ENCODE results near the gene CPNE6. TPM values are rescaled to one million over a fixed set of nuclear protein-coding genes. Genes with fewer than 3 reads are reported as not detected.
A peak's percentile ranks its signal among the peaks of the same experiment; 100 is the strongest.

Gene CPNE6
- total and polyA plus RNA-seq, 2 of the 13 experiments (the other 11 are each of a cell fraction or from before 2014, with no cell fraction given), result not detected

DNA sequence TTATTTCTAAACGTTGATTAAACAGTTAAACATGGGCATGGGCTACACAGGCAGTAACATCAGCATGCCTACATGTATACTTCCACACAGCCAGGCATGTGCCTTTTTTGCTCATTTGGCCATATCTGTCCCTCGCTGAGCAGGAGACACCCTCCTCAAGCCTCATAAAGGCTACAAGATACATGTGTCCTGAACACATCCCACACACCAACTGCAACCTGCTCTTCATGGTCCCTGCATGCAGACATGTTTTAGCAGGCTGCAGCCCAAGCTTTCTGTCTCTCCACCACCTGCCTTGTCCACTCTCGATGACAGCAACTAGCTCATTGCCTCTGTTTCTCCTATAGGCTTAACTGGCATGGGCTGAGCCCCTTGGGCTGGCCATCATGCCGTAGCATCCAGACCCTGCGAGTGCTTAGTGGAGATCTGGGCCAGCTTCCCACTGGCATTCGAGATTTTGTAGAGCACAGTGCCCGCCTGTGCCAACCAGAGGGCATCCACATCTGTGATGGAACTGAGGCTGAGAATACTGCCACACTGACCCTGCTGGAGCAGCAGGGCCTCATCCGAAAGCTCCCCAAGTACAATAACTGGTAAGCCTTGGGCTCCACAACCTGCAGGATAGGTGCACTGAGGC is 25.3 kb downstream of the CPNE6 start (continued):
- no peak for TF ChIP-seq ZSCAN20 (CRISPR knock-in tag; IDR thresholded peaks at IDR 0.05; ENCODE audit: borderline replicate concordance)
- TF ChIP-seq ZNF343 (CRISPR knock-in tag; IDR thresholded peaks at IDR 0.05), result 0 out of 2 replicates have a peak, but pooled peaks have one; percentile 65
- TF ChIP-seq REPIN1 (CRISPR knock-in tag; IDR thresholded peaks at IDR 0.05; ENCODE audit: borderline replicate concordance, low read depth), result peak; percentile 38; the same call in 1 of the 2 replicates
- no peak for TF ChIP-seq SMAD9 (CRISPR knock-in tag; IDR thresholded peaks at IDR 0.05)
- TF ChIP-seq TSC22D2 (CRISPR knock-in tag; IDR thresholded peaks at IDR 0.05; ENCODE audit: borderline replicate concordance), result no peak
- peak; percentile 97 for TF ChIP-seq SSRP1 (CRISPR knock-in tag; IDR thresholded peaks at IDR 0.05)
- TF ChIP-seq ZNF550 (CRISPR knock-in tag; IDR thresholded peaks at IDR 0.05; ENCODE audit: borderline replicate concordance), result peak; percentile 95; the same call in 1 of the 2 replicates
- TF ChIP-seq, protein P1, sequence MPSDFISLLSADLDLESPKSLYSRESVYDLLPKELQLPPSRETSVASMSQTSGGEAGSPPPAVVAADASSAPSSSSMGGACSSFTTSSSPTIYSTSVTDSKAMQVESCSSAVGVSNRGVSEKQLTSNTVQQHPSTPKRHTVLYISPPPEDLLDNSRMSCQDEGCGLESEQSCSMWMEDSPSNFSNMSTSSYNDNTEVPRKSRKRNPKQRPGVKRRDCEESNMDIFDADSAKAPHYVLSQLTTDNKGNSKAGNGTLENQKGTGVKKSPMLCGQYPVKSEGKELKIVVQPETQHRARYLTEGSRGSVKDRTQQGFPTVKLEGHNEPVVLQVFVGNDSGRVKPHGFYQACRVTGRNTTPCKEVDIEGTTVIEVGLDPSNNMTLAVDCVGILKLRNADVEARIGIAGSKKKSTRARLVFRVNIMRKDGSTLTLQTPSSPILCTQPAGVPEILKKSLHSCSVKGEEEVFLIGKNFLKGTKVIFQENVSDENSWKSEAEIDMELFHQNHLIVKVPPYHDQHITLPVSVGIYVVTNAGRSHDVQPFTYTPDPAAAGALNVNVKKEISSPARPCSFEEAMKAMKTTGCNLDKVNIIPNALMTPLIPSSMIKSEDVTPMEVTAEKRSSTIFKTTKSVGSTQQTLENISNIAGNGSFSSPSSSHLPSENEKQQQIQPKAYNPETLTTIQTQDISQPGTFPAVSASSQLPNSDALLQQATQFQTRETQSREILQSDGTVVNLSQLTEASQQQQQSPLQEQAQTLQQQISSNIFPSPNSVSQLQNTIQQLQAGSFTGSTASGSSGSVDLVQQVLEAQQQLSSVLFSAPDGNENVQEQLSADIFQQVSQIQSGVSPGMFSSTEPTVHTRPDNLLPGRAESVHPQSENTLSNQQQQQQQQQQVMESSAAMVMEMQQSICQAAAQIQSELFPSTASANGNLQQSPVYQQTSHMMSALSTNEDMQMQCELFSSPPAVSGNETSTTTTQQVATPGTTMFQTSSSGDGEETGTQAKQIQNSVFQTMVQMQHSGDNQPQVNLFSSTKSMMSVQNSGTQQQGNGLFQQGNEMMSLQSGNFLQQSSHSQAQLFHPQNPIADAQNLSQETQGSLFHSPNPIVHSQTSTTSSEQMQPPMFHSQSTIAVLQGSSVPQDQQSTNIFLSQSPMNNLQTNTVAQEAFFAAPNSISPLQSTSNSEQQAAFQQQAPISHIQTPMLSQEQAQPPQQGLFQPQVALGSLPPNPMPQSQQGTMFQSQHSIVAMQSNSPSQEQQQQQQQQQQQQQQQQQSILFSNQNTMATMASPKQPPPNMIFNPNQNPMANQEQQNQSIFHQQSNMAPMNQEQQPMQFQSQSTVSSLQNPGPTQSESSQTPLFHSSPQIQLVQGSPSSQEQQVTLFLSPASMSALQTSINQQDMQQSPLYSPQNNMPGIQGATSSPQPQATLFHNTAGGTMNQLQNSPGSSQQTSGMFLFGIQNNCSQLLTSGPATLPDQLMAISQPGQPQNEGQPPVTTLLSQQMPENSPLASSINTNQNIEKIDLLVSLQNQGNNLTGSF (CRISPR knock-in tag; IDR thresholded peaks at IDR 0.05), result peak; percentile 59; the same call in 1 of the 2 replicates
- no peak for TF ChIP-seq CBX1 (IDR thresholded peaks at IDR 0.05; ENCODE audit: low read depth)
- TF ChIP-seq, protein P2, sequence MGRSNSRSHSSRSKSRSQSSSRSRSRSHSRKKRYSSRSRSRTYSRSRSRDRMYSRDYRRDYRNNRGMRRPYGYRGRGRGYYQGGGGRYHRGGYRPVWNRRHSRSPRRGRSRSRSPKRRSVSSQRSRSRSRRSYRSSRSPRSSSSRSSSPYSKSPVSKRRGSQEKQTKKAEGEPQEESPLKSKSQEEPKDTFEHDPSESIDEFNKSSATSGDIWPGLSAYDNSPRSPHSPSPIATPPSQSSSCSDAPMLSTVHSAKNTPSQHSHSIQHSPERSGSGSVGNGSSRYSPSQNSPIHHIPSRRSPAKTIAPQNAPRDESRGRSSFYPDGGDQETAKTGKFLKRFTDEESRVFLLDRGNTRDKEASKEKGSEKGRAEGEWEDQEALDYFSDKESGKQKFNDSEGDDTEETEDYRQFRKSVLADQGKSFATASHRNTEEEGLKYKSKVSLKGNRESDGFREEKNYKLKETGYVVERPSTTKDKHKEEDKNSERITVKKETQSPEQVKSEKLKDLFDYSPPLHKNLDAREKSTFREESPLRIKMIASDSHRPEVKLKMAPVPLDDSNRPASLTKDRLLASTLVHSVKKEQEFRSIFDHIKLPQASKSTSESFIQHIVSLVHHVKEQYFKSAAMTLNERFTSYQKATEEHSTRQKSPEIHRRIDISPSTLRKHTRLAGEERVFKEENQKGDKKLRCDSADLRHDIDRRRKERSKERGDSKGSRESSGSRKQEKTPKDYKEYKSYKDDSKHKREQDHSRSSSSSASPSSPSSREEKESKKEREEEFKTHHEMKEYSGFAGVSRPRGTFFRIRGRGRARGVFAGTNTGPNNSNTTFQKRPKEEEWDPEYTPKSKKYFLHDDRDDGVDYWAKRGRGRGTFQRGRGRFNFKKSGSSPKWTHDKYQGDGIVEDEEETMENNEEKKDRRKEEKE (IDR thresholded peaks at IDR 0.05), result no peak
- TF ChIP-seq, protein P3, sequence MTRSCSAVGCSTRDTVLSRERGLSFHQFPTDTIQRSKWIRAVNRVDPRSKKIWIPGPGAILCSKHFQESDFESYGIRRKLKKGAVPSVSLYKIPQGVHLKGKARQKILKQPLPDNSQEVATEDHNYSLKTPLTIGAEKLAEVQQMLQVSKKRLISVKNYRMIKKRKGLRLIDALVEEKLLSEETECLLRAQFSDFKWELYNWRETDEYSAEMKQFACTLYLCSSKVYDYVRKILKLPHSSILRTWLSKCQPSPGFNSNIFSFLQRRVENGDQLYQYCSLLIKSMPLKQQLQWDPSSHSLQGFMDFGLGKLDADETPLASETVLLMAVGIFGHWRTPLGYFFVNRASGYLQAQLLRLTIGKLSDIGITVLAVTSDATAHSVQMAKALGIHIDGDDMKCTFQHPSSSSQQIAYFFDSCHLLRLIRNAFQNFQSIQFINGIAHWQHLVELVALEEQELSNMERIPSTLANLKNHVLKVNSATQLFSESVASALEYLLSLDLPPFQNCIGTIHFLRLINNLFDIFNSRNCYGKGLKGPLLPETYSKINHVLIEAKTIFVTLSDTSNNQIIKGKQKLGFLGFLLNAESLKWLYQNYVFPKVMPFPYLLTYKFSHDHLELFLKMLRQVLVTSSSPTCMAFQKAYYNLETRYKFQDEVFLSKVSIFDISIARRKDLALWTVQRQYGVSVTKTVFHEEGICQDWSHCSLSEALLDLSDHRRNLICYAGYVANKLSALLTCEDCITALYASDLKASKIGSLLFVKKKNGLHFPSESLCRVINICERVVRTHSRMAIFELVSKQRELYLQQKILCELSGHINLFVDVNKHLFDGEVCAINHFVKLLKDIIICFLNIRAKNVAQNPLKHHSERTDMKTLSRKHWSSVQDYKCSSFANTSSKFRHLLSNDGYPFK (CRISPR knock-in tag; IDR thresholded peaks at IDR 0.05; ENCODE audit: borderline replicate concordance), result no peak
- TF ChIP-seq, protein P4, sequence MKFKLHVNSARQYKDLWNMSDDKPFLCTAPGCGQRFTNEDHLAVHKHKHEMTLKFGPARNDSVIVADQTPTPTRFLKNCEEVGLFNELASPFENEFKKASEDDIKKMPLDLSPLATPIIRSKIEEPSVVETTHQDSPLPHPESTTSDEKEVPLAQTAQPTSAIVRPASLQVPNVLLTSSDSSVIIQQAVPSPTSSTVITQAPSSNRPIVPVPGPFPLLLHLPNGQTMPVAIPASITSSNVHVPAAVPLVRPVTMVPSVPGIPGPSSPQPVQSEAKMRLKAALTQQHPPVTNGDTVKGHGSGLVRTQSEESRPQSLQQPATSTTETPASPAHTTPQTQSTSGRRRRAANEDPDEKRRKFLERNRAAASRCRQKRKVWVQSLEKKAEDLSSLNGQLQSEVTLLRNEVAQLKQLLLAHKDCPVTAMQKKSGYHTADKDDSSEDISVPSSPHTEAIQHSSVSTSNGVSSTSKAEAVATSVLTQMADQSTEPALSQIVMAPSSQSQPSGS (CRISPR knock-in tag; IDR thresholded peaks at IDR 0.05), result peak; percentile 70; the same call in 1 of the 2 replicates
- TF ChIP-seq ARHGAP35 (CRISPR knock-in tag; IDR thresholded peaks at IDR 0.05; ENCODE audit: borderline replicate concordance), result 0 out of 2 replicates have a peak, but pooled peaks have one; percentile 10
- 0 out of 2 replicates have a peak, but pooled peaks have one; percentile 62 for TF ChIP-seq MYNN (CRISPR knock-in tag; IDR thresholded peaks at IDR 0.05; ENCODE audit: low read depth)
- no peak for TF ChIP-seq TBL1XR1 (IDR thresholded peaks at IDR 0.05; ENCODE audit: borderline replicate concordance, low read length, partially characterized antibody)
- peak; percentile 45; the same call in 1 of the 2 replicates for TF ChIP-seq ZKSCAN5 (CRISPR knock-in tag; IDR thresholded peaks at IDR 0.05)

All from HepG2 (cell line).